ENCODE measurements around the gene COA8.
A peak's percentile ranks its signal among the peaks of the same experiment; 100 is the strongest.

The COA8 gene

DNA sequence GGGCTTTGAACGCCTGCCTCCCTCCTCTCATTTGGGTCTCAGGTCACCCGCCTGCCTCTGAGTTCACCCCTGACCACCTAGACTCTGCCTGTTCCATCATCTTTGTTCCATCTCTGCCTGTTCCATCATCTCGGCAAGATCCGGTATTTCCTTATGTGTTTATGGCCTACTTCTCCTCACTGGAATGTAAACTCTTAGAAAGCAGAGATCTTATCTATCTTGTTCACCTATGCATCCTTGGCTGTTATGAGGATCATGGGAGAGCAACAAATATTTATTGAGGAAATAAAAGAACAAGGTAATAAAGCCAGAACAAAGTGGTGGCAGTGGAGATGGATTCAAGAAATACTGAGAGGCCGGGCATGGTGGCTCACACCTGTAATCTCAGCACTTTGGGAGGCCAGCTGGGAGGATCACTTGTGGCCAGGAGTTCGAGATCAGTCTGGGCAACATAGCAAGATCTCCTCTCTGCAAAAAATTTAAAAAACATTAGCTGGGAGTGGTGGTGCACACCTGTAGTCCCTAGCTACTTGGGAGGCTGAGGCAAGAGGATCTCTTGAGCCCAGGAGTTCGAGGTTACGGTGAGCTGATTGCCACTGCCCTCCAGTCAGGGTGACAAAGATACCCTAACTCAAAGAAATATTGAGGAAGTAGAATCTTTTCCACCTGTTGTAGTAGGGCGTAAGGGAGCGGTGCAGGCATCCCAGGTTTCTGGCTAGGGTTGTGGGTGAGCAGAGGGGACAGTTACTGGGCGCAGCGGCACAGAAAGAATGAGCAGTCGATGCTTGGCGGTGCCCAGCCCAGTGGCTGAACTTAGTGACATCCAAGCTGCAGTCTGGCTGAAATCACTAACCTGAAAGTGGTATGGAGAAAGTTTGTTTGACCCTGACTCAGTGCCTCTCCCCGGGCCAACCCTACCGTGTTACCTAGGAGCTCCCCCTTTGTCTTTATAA lies 64.6 kb downstream of the COA8 start:
- DNase-seq: no peak

DNA sequence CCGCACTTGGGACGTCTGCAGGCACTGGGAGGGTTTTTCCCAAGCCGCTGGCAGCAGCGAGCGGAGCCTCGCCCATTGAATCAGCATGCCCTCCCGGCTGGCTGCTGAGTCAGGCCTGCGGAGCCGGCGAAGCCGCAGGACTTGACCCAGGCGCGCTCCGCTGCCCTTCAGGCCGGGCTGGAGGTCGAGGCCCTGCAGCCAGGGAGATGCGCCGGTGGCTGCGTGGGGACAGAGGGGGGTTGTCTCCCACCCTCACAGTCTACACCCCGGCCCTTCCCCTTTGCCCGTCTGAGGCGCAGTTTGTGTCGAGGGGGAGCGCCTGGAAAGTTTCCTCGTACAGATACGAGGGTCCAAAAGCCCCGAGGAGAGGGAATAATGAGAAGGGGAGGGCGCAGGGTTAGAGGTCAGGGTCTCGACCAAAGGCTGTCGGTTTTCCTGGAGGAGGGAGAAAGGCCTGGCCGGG lies 65.5 kb downstream of the COA8 start:
- no peak for DNase-seq

DNA sequence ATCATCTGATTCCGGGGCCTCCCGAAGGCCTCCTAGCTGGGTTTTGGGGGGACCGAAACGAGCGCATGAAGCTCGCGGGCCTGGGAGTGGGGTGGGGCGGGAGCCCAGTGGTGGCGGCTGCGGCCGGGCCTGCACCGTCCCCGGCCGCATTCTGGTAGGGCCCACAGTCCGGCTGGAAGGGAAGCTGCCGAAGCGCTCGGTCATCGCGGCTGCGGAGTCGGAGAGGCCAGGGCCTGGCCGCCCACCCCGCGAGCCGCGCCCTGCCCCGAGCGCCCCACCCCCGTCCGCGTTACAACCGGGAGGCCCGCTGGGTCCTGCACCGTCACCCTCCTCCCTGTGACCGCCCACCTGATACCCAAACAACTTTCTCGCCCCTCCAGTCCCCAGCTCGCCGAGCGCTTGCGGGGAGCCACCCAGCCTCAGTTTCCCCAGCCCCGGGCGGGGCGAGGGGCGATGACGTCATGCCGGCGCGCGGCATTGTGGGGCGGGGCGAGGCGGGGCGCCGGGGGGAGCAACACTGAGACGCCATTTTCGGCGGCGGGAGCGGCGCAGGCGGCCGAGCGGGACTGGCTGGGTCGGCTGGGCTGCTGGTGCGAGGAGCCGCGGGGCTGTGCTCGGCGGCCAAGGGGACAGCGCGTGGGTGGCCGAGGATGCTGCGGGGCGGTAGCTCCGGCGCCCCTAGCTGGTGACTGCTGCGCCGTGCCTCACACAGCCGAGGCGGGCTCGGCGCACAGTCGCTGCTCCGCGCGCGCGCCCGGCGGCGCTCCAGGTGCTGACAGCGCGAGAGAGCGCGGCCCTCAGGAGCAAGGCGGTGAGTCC lies 66.1 kb downstream of the COA8 start, which contains the start of gene KLC1:
Gene KLC1 (plus strand): TSS at position 528 of the 819 bp plus-strand sequence. CDS start 25,354 bp downstream, outside the sequence.
- peak; percentile 66 for DNase-seq

DNA sequence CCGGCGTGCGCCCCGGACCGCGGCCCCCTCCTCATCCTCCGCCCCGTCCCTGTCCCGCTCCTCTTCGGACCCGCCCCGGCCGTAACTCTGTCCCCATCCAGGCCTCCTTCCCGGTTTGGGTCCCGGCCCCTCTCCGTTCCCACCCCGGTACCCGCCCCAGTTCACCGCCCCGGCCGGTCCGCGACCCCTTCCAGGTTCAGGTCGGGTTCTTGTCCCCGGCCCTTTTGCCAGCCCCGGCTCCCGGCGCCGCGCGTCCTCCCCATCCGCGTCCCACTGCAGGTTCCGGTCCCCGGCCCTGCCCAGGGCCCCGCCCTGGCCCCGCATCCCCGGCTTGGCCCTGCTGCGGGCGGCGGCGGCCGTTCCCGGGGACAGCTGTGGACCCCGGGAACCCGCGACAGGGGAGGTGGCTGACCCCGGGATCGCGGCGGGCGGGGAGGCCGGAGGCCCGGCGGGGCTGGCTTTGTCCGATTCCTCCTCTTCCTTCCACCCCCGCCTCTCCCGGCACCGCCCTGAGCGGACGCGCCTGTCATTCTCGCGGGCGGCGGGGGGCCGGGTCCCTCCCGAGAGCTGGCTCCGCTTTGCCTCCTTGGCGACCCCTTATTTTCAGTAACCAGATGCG lies 66.9 kb downstream of the COA8 start:
- DNase-seq: no peak

DNA sequence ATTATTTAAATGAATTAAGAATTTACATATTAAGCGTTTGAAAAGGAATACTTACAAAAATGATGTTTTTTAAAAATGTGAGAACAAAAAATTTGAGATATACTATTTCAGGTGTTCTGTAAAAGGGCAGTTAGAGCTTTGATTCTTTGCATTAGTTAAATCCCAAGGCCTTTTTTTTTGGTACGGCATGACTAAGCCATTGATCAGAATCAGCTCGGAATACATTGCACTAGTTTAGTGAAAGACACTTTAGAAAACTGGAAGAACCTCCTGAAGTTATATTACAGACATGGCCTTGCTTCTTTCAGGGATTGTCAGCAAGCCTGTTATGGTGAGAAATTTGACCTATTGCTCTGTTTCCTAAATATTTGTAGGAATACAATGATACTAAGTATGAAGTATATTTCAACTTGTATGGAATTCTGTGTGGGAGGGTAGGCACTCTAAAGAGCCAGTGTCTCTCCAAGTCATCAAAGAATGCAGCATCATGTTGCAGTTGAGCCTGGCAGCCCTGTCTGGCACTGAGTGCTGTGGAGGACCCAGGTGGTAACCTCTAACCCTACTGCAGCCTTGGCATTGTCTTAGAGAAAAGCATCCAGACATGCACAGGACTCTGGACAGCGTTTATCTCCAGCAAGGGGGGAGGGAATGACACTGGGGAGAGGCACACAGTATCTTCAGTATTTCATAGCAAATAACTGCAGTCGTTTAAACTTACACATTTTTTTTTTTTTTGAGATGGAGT lies 67.8 kb downstream of the COA8 start:
- DNase-seq: no peak

DNA sequence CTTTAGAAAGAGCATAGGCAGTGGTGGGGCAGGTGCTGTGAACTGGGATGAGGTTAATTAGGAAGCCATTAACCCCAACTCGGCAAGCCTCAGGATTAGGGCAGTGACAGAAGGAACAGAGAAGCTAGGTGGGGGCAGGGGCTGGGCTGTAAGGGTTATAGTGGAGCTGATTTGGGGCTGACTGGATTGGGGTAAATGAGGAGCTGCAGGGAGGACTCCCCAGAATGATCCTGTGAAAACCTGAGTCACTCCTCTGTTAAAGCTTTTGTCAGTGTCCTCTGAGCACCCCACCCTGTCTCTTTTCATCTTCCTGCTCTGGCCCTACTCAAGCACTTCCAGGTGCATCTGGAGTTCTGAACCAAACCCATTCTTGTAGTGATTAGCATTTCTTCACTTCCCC lies 70.6 kb downstream of the COA8 start:
- DNase-seq: no peak

DNA sequence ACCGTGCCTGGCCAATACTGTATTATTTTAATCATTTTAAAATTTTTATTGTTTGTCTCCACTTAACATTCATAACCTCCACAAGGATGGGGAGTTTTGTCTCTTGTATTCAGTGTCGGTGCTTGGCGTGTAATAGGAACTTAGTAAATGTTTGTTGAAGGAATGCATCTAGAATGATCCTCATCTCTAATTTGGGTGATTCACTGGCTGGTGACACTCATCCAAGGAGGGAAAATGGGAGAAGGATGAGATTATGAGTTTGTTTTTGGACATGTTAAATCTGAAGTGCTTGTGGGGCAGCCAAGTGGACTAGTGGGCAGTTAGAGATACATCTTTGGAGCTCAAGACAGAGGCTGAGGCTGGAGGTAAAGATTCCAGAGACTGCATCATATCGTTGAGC lies 71.4 kb downstream of the COA8 start:
- DNase-seq: no peak

DNA sequence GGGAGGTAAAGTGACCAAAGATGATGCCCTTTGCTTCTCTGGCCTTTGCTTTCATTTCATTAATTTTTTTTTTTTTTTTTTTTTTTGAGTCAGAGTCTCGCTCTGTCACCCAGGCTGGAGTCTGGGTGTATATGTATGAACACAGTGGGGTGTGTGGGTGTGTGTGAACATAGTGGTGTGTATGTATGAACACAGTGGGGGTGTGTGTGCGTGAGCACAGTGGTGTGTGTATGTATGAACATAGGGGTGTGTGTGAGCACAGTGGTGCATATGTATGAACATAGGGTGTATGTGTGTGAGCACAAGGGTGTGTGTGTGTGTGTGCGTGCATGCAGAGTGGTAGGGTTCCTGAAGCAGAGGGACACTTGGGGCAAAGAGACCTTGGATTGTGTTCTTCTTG lies 75.8 kb downstream of the COA8 start:
- no peak for DNase-seq

All from effector CD8-positive, alpha-beta T cell (primary cell).